Activated T-helper 9 cell treated with anti-CD3 and anti-CD28 coated beads, Interleukin-2, amount 50 U/mL, for 16 hours (primary cell): ENCODE measurements around the gene LIMK2.
"Not testable (repeated sequence)": the region's sequence is repeated elsewhere in the genome, so short reads cannot be mapped to it uniquely, and the experiment has no call there.

ENCODE experiments used
- DNase-seq: peaks from one replicate; pipeline ENCODE4 v3.0.0-alpha.2; 2020; ENCODE audit warnings: low read depth

Gene LIMK2

DNA sequence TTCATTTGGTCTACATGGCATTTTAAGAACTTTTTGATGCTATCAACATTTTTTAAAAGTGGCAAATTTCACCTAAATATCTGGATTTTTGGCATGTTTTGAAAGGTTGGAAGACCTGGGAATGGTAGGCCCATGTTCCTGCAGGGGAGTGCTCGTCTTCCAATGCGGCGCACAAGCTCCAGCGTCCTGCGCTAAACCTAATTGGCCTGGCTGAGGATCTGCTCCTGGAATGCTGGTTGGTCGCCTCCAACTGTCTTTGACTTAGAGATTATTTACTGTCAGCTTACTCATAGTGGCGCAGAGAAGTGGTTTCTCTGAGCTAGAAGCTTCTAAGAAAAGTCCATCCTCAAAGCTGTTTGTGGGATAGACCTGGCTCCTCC, 626 bp upstream of the LIMK2 start:
- DNase-seq: no peak

DNA sequence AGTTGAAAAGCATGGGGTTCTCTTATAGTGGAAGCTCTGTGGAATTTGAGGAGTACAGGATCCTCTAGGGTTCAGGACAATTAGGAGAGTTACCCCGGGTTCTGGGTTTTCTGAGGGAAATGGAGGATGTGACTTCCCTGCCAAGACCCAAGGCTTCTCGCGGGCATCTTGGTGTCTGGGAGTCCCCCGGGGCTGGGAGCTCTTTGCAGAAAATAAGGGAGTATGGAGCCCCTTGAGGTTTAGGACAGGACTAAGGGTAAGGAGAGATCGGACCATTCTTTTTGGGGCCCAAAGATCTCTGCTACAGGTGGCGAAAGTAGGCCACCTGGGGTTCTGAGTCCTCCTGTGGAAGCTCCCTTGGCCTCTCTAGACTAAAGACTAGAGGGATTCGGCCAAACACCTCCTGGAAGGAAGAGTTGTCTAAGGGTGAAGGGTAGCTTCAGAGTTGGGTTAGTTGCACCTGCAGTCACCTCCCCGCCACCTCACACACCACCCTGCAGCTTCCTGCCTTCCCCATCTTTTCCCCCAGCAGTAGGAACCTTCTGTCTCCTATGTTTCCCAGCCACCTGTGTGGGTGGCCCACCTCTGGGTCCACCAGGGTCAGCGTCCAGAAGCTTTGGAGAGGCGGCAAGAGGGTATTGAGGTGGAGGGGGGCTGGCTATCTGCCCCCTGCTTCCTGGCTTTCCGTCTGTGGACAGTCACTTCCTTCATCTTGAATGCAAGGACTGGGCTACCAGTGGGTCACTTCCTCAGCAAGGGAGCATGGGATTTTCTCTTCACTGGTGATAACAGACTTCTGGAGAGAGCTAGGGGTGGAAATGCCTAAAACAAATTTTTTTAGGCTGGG, 908 bp downstream of the LIMK2 start:
- no peak for DNase-seq

DNA sequence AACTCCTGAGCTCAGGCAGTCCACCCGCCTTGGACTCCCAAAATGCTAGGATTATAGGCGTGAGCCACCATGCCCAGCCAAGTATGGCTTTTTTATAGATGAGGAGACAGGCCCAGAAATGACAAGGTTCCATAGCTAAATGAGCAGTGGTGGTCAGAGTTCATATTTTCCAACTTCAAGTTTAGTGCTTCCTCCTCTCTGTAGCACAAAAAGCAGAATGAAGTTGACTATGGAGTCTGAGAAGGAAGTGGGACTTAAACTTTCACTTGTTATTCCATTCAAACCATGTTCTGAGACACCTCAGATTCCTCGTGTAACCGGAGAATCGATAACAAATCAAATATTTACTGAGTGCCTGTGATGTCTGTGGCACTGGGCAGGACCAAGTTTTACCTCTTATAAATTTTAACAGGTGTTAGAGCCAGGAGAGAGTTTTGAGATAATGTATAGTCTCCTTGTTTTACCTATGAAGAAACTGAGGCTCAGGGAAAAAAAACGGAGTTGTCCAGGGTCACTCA, 3.0 kb downstream of the LIMK2 start:
- DNase-seq: no peak

DNA sequence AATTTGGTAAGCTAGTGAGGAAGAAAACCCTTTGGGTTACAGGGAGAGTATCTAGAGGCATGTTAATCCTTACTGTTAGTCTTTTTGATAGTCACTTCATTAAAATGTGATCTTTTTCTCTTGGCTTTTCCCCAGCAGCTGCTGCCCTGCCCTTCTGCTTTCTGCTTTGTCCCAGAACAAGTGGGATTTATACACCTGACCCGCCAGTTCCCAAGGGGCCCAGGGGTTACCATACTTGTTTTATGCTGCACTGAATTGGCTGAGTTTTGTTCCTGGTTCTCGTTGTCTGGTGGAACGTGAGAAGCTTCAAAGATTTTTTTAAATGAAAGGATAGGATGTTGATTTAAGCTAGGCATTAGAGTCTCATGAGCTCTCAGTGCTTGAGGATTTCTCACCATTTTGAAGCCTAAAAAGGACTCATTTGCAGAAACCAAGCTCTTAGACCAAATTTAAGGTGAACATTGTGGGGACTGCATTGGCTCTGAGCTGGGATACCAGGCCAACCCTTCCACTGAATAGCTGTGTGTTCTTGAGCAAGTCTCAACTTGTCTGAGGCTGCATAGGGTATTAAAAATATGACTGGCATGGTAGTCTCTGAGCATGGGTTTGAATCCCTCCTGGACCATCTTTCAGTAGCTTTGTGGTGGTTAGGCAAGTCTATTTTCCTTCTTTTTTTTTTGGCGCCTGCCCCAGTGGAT, 6.6 kb downstream of the LIMK2 start:
- DNase-seq: no peak

DNA sequence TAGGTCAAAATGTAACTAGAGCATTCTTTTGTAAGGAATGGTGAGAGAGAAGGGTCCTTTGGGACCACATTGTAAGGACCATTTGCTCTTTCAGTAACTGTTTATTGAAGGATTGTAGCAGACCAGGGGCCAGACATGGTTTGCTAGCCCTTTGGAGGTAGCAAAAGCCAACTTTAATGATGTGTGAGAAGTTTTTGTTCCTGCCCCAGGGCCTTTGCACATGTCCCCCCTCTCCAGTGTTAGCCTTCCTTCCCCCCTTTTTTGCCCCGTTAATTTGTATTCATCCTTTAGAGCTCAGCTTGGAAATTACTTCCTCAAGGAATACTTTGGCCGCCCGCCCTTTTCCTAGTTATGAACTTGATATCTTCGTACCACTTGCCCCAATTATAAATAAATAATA, 9.0 kb downstream of the LIMK2 start:
- DNase-seq: no peak

DNA sequence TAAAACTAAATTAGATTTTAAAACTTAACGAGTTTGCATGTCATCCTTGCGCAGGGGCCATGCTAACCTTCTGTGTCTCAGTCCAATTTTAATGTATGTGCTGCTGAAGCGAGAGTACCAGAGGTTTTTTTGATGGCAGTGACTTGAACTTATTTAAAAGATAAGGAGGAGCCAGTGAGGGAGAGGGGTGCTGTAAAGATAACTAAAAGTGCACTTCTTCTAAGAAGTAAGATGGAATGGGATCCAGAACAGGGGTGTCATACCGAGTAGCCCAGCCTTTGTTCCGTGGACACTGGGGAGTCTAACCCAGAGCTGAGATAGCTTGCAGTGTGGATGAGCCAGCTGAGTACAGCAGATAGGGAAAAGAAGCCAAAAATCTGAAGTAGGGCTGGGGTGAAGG, 10.6 kb downstream of the LIMK2 start:
- no peak for DNase-seq

DNA sequence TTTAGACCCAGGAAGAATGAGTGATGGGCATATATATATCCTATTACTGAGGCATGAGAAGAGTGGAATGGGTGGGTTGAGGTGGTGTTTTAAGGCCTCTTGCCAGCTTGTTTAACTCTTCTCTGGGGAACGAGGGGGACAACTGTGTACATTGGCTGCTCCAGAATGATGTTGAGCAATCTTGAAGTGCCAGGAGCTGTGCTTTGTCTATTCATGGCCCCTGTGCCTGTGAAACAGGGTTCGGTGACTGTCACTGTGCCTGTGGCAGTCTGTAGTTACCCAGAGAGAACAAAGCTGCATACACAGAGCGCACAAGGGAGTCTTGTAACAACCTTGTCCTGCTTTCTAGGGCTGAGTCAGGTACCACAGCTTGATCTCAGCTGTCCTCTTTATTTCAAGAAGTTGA, 11.7 kb downstream of the LIMK2 start:
- DNase-seq: no peak

DNA sequence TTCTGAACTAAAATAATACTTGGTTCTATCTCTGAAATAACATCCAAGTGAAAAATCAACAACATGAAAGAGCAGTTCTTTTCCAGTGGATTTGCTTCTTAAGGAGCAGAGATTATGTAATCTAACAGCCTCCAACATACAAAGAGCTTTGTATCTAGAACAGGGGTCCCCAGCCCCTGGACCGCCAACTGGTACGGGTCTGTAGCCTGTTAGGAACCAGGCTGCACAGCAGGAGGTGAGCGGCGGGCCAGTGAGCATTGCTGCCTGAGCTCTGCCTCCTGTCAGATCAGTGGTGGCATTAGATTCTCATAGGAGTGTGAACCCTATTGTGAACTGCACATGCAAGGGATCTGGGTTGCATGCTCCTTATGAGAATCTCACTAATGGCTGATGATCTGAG, 12.6 kb downstream of the LIMK2 start:
- not testable (repeated sequence) for DNase-seq

DNA sequence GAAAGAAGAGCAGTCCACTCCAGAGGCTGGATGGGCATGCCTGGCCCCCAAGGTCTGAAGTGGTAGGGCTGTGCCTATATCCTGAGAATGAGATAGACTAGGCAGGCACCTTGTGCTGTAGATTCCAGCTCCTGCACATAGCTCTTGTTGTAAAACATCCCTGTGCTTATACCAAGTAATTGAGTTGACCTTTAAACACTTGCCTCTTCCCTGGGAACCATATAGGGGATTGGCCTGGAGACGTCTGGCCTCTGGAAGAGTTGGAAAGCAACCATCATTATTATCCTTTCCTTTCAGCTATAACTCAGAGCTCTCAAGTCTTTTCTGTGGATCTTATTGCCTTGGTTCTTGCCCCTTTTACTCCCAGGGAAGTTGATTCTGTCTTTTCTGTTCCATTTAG, 15.1 kb downstream of the LIMK2 start:
- DNase-seq: no peak

DNA sequence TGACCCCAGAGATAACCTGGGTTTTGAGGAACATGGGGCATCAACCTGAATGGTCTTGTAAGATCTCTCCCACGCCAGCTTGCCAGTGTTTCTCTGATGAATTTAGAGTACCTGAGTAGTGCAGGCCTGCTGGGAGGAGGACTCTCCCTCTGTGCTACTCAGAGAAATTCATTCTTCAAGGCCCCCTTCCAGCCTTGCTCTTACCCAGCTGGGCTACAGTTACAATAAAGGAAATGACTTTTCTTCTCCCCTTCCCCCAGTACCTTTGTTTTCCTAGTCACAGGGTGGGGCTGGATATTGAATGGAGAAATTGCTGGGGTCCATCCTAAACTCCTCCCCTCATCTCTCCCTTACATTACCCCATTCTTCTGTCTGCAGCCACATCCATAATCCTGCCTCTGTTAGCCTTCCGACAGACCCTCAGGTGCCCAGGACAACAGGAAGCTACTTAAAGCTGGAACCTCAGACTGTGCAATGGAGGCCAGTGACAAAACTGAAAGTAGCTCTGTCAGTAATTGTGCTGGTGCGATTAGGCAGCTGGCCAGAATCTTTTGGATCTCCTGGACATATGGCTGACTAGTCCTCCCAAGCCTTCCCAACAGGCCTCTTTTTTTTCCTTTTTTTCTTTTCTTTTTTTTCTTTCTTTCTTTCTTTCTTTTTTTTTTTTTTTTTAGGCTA, 17.4 kb downstream of the LIMK2 start:
- no peak for DNase-seq

DNA sequence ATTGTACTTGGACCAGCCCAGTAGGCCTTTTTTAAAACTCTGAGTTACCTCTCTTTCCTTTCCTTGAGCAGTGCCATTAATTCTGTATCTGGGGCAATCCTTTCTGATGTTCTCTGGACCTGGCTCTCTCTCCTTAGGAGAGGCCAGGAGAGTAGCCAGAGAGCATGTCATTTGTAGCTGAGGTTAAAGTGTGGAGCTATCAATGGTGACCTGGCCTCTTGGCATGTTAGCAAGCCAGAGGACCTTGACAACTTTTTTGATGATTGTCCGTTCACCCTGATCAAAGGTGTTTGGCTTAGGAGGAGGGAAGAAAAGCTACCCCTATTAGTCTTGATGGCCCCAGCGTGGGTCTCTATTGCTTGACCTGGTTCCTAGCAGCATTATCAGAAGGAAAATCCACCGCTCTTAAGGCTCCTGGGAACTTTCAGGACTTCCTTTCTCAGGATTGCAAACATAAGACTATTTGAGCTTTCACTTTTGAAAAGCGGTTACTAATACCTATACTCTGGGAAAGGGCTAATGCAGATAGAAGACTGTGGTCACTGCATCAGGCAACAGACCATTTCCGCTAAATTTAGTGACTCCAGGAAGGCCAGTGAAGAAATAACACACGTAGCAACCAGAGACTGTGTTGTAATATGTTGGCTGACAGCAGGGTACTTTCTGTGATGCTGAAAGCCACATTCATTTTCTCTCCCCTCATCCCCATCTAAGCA, 18.2 kb downstream of the LIMK2 start:
- DNase-seq: no peak

DNA sequence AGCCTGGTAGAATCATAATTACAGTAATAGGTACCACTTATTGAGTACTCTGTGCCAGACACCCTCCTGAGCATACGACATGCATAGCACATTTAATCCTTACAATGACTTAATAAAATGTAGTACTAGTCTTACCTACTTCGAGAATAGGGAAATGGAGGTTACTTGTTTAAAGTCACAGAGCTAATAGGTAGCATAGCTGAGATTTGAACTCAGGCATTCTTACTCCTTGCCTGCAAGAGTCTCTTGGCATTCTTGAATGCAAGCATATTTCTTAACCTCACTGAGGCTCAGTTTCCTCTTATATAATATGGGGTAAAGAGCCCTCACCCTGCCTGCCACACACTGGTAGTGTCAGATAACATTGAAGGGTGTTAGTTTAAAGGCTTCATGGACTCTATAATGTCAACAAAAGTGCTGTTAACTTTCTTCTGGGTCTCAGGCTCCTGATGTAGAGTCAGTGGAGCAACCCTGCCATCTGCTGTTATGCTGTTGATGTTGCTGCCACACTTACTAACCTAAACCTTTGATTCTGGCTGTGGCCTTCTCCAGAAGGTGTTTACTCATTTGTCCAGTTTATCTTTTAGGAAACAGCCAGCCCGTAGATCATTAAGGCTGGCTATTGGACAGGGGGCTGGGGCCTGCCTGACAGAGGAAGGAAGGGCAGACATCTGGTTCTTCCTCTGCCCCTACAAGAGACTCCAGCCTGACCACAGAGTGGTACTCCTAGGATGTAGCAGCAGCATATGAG, 18.9 kb downstream of the LIMK2 start:
- DNase-seq: peak; percentile 8

DNA sequence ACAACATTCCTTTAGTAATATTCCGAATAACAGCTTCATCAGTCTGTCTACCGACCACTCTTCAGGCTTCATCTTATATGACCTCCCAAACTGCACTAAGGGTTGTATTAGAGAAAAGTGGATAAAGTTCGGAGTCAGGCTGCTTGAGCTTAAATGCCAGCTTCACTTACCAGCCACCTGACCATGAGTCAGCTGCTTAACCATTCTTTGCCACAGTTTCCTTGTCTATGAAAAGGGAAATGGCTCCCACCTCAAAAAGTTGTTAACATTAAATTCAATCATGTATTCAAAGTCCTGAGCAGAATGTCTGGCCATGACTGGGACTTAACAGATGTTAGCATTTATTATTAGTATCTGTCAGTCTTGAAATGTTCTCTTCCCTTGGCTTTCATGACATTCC, 20.9 kb downstream of the LIMK2 start:
- DNase-seq: no peak

DNA sequence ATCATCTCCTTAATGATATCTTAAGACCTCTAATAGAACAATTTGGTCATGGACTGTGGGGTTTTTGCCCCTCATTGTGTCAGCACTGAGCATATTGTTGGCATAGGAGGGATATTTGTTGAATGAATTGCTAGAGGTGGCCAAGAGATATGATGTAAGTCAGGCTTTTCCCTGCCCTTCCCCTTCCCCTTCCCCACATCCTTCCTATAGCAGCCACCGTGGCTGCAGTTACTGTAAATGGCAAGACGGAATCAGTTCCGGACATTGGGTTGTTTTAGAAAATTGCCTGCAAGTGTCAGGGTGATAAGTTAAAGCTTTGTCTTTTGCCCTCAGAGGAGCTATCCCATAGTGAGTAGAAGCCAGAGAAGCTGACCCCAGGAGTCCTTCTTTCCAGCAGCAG, 23.0 kb downstream of the LIMK2 start:
- no peak for DNase-seq

DNA sequence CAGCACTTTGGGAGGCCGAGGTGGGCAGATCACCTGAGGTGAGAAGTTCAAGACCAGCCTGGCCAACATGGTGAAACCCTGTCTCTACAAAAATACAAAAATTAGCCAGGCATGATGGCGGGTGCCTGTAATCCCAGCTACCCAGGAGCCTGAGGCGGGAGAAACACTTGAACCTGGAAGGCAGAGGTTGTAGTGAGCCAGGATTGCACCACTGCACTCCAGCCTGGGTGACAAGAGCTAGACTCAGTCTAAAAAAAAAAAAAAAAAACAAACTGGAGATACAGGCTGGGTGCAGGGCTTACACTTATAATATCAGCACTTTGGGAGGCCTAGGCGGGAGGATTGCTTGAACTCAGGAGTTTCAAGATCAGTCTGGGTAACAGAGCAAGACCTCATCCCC, 23.9 kb downstream of the LIMK2 start:
- not testable (repeated sequence) for DNase-seq

DNA sequence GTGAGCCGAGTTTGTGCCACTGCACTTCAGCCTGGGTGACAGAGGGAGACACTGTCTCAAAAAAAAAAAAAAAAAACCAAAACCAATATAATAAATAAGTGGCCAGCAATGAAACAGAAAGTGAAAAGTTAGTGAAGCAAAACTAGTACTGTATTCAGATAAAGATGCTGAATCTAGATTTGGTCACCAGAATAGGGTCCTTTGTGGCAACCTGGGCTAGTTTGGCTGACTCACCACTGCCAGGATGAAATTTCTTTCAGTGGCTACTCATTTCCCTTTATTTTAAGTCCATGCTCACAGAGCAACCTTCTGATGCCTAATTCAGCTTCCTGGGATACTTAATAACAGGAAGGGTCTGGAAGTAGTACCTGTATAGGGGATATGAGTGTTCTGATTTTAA, 26.0 kb downstream of the LIMK2 start:
- no peak for DNase-seq

DNA sequence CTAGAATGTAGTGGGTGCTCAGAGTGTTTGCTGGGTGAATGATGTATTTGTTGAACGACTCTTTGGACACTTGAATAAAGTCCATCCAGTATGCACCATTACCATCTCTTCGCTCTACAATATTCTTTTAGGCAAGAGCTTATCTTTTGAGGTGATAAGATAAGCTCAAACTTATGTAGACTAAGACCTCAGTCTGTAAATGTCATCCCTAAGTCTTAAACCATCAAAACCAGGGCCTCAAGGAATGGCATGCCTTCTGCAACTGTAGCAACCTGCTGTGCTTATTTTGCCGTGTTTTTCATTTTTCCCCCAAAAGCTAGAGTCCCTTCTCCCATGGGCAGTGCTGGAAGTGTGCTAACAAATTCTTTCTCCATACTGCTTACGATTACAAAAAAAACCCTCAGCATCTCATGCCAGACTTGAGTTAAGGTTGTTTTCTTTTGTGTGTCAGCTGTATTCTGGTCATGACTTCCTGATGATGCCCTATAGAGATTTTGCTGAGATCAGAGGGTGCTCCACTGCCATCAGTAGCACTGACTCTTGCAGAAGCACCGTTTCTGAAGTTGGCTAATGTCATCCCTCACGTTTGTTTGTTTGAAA, 27.8 kb downstream of the LIMK2 start:
- no peak for DNase-seq

DNA sequence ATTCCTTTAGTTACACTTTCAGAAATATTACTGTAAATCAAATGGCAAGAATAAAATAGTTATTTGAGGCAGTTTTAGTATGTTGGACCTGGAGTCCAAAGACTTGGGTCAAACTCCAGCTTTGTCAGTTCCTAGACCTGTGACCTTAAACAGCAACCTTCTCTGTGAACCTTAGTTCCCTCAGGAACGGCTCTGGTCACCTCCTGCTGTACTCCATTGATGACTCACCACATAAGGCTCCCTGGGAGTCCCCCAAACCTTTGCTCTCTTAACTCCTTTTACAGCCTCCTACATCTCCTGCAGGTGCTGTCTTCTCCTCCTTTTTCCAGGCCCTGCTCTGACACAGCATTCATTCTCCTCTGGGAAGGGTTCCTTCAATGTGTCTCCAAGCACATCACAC, 29.1 kb downstream of the LIMK2 start:
- DNase-seq: no peak

DNA sequence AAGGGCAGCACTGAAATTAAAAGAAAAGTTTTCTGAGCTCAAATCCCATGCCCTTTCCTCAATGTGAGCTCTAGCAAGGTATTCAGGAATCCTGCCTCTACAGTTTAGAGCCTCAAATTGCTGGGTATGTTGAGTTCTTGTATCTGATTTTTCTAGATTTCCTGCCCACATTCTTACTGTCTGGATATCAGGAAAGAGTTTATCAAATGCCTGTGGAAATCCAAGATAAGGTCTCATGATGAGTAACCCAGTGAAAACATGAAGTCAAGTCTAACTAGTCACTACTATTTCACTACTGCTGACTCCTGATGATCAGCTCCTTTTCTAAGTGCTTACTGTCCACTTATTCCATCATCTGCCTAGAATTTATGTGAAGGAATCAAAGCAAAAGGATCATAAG, 29.8 kb downstream of the LIMK2 start:
- no peak for DNase-seq

DNA sequence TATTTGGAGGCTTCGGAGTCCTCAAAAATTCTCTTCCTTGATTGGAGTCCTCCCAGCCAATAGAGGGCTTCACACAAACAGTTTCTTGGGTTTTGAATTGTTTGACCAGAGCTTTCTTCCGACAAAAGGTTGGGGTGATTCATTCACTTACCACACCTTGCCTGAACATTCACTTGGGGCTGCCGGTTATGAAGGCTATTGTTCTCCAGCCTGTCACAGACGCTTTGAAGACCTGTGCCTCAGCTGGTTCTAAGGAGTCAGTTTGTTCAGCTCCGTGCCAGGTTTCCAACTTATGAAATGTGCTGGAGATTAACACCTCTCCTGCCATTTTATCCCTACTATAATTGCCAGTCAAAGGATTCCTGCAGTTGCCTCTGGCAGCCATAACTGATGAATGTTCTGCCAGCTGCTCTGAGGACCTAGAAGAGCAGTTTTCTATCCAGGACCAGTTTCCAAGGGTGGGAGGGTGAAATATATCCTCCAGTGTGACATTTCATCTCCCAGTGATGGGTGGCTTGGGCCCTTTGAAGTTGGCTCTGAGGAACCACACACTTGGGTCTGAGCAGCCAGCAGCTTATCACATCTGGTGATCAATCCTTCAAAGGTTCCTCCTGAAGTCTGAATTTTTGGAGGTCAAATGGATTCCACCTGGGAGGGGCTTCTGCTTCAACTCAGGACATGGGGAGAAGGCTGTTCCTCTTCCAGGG, 31.4 kb downstream of the LIMK2 start:
- no peak for DNase-seq
